NCI-H226 (cell line): ENCODE results near the gene TSC1.
"Not testable (repeated sequence)": the region's sequence is repeated elsewhere in the genome, so short reads cannot be mapped to it uniquely, and the experiment has no call there.

Source experiments
- DNase-seq: peaks from one replicate; pipeline ENCODE4 v3.0.0-alpha.2; 2015

Gene TSC1

DNA sequence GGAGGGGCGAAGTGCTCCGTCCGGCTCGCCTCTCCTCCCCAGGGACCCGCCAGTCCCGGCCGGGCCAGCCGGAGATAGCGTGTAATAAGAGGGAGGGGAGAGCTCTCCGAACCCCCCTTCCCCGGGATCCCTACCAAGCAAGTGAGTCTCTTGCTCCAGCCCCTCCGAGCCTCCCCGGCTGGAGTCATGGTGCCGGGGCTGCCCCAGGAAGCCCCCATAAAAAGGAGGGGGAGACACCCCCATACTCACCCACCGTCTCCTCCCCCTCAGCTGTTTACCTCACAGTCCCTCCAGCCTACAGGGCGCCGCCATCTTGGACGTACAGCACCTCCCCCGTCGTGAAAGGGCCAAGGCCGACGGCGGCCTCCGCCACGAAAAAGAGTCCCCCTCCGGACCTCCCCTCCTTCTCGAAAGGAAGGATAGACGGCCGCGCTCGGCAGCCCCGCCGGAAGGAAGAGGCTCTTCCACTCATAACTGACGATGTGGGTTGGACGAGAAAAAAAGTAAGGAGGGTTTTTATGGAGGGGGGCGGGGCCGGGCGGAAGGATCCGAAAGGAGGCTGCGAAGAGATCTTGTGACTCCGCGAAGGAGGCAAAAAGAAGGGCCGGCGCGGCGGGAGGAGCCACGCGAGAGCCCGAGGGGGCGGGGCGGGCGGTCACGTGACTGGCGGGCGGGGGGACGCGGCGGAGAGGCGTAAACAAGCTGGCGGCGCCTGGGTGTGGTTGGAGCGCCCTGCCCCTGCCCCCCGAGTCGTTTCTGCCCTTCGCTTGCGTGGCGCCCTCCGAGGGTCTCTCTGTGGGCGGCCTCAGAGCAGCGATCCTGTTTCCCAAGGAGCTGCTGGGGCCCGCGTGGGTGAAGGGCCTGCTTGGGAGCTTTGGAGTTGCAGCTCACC lies at the start of gene TSC1:
Gene TSC1, minus strand, starts transcription at position 323 of the 892 bp plus-strand sequence. CDS start 15,744 bp downstream, outside the sequence.
- peak; percentile 87 for DNase-seq

DNA sequence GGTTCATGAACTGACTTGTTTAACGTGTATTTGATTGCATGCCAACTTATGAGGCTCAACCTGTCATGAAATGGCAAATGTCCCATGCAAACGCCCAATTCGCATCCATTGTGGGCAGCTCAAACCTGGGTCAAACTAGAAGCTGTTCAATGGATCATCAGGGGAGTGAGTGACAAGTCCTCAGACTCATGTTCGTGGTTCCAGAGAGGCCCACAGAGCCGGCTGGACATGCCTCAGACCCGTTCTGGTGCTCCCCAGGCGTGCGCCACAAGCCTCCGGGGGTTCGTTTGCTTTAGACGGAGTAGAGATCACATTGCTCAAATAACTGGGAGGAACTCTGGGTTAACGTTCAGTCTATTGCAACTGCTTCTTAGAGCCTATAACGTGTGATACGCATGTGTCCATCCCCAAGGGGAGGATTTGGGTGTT lies 49.1 kb upstream of the TSC1 start:
- no peak for DNase-seq

DNA sequence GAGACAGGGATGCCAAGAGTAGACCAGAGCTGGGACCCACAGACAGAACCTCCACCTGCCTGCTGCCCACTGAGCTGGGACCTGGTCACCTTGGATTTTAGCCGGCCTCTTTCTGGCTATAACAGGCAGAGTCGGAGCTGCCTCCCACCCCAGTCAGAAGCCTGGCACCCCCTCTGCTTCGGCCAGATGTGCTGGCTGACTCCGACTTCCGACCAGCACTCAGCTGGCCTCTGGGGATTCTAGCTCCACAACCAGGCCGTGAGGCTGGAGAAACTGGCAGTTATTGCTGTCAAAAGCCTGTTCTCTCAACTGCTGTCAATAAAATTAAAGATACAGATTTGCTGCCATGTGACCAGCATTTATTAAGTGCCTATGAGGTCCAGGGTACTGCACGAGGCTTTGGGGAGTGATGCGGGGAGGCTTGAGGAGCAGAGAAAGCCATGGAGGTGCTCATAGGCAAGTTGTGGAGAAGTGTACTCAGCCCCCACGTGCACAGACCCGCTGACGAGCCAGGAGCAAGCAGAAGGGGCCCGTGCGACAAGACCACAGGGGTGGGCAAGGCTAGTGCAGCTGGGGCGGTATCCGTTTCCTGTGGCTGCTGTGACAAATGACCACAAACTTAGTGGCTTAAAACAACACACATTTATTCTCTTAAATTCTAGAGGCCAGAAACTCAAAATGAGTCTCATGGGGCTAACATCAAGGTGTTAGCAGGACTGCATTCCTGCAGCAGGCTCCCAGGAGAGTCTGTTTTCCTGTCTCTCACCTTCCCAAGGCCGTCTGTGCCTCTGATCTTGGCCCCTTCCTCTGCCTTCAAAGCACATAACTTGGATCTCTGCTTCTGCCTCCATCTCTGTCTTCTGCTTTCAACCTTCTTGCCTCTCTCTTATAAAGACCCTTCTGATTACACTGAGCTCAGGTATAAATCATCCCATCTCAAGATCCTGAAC lies 47.2 kb upstream of the TSC1 start:
- DNase-seq = no peak

DNA sequence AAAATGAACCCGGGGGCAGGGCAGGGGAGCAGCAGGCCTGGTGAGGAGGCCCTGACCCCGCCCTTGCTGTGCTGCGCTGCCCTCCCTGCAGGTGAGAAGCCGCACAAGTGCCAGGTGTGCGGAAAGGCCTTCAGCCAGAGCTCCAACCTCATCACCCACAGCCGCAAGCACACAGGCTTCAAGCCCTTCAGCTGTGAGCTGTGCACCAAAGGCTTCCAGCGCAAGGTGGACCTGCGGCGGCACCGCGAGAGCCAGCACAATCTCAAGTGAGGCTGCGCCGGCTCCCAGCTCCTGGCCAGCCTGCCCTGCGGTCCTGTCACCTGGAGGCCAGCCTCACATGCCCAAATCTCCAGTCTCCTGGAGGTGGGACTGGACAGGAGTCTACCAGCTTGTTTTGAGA lies 46.4 kb upstream of the TSC1 start:
- DNase-seq = no peak

DNA sequence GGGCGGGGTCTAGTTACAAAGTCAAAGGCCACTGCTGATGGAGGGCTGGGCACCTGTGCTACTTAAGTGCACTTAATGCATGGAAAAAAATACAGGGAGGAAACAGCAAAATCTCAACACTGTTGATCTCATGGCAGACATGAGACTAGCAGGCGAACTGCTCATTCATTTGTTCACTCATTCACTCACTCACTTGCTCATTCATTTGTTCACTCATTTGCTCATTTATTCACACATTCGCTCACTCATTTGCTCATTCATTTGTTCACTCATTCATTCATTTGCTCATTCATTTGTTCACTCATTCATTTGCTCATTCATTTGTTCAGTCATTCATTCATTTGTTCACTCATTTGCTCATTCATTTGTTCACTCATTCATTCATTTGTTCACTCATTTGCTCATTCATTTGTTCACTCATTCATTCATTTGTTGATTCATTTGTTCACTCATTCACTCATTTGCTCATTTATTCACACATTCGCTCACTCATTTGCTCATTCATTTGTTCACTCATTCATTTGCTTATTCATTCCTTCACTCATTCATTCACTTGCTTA lies 45.7 kb upstream of the TSC1 start:
- not testable (repeated sequence) for DNase-seq

DNA sequence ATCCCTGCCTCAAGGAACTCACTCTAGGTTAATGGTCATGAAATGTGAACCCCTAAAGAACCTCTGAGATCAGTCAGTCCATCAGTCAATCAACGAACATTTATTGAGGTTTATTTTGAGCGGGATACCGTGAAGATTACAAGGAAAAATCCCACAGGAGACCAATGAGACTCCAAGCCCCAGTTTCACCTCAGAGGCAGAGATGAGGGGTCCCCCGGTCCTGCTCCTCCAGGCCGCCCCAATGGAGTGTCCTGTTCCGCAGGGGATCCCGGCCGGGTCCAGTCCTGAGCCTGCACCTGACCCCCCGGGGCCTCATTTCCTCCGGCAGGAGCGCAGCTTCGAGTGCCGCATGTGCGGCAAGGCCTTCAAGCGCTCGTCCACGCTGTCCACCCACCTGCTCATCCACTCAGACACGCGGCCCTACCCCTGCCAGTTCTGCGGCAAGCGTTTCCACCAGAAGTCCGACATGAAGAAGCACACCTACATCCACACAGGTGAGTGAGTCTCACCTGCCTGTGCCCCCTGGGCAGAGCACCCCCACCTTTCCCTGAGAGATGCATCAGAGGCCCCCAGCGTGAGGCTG lies 45.1 kb upstream of the TSC1 start:
- DNase-seq = no peak

DNA sequence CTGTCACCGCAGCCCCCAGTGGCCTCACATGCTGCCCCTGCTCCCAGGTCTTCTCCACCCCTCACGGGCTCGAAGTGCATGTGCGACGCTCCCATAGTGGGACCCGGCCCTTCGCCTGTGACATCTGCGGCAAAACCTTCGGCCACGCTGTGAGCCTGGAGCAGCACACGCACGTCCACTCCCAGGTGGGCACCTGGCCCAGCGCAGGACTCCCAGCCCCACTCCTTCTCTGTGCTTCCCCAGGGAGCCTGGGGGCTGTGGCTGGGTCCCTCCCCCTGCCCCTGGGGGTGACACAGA lies 44.5 kb upstream of the TSC1 start:
- DNase-seq = no peak

DNA sequence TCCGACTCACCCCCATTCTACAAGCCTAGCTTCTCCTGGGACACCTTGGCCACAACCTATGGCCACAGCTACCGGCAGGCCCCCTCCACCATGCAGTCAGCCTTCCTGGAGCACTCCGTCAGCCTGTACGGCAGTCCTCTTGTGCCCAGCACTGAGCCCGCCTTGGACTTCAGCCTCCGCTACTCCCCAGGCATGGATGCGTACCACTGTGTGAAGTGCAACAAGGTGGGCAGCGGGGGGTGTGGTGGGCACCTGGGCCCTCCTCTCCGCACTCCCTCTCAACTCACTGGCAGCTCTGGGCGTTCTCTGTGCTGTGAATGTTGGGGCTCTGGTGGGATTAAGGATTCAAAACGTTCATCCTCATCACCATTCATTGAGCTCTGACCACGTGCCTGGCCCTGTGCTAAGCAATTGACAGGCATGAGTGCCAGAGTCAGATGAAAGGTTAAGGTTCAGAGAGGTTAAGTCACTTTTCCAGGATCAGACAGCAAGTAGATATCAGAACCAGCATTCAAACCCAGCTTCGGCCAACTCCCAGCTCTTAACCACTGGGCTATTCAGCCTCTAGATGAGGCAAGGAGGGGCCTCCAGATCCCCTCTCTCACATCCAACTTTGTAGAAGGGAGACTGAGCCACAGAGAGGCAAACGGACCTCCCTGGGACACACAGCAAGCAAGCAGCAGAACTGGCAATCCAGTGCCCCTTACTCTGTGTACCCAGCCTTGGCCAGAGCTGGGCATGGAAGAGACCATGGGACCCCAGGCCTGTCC lies 44.0 kb upstream of the TSC1 start:
- DNase-seq = no peak

DNA sequence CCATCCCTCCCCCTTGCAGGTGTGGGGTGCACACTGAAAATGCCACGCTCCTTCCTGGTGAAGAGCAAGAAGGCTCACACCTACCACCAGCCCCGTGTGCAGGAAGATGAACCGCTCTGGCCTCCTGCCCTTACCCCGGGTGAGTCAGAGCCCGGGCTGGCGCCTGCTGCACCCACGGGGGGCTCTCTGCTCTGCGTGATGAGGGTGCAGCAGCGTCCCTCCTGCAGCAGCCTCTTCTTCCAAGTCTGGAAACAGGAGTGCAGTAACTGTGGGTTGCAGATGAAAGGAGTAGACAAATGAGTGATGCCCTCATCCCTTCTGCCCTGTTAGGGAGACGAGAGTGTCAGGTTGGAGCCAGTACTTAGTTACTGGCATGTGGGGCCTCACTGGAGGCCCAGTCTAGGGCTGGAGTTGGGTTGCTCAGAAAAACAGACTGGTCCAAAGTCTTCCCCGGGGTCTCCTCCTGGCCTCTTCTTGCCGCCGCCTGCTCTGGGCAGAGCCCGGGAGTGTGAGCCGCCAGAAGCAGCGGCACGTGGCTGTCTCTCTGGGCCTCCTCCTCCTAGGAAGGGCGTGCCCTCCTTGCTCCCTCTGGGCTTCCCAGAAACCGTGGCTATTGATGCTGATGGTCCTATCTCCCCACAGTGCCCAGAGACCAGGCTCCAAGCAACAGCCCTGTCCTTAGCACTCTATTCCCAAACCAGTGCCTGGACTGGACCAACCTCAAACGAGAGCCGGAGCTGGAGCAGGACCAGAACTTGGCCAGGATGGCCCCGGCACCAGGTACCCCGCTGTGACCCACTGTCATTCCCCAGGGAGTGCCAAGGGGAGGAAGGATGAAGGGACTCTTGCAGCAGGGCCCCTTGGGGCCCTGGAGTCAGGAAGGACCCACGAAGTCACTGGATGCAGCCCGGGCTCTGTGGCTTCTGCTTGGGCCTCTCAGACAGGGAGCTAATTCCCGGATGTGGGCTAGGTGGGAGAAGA lies 42.5 kb upstream of the TSC1 start:
- DNase-seq = no peak

DNA sequence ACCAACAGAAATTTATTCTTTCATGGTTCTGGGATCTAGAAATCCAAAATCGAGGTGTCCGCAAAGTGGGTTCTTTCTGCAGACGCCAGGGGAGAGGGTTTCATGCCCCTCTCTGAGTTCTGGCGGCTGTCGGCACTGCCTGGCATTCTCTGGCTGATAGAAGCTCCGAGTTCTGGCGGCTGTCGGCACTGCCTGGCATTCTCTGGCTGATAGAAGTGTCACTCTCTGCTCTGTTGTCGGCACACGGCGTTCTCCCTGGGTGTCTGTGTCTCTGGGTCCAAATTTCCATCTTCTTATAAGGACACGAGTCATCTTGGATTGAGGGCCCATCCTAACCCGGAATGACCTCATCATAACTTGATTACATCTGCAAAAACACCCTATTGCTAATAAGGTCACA lies 41.7 kb upstream of the TSC1 start:
- no peak for DNase-seq

DNA sequence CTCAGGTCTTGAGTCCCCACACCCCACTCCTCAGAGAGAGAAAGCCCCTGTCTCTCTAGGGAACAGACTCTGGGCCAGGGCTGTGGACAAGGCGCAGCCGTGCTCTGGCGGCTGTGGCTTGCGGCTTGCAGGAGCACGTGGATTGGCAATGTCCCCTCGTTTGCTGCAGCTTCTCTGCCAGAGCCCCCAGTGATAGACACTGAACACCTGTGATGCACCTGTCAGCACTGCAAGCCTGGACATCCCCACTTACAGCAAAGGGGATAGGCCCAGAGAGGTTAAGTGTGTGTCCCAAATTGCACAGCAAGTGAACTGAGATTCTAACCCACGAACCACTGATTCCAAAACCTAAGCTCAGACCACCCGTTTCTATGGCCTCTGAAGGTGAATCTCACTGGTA lies 41.1 kb upstream of the TSC1 start:
- DNase-seq = no peak

DNA sequence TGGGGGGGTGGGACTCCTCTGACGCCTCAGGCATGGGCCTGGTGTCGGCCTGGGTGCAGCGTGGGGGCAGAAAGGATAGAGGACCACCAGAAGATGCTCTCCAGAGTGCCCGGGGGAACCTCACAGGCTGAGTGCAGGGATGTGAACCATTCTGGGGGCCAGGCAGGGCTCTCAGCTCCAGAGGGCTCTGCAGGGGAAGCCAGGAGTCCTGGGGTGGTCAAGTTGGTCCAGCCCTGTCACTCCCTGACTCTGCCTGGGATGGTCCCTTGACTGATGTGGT lies 40.6 kb upstream of the TSC1 start:
- no peak for DNase-seq

DNA sequence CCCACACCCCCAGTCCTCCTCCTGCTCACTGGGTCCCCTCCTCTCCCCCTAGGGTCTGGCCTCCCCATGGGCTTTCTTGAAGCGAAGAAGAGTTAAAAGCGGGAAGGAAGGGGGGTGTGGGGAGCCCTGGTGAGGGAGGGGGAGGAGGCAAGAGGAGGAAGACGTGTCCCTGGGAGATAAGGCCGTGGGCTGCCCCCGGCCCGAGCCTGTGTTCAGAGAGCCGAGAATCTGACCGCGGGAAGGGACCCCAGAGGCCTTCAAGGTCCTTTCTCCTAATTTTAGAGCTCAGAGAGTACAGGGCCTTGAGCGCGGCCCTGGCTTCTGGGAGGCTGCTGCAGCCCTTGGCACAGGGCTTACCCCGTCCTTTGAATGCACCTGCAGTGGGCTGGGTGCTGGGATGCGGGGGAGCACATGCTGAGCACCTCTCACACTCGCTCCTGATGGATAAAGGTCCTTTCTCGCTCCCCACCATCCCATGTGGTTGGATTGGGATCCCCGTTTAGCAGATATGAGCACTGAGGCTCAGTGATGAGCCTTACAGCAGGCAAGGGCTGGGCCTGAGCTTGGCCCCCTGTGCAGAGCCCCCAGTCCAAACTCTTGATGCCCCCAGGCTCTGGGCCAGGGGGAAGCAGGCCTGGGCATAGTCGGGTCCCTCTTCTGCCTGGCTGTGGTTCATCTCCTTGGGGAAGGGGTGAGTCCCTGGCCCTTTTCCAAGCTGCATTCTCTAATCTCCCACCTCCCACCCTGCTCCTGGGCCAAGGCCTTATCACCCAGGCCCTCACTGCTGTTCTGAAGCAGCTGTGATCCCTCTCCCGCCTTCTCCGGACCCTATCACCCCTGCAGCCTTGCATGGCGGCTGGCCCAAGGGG lies 40.0 kb upstream of the TSC1 start:
- DNase-seq = no peak

DNA sequence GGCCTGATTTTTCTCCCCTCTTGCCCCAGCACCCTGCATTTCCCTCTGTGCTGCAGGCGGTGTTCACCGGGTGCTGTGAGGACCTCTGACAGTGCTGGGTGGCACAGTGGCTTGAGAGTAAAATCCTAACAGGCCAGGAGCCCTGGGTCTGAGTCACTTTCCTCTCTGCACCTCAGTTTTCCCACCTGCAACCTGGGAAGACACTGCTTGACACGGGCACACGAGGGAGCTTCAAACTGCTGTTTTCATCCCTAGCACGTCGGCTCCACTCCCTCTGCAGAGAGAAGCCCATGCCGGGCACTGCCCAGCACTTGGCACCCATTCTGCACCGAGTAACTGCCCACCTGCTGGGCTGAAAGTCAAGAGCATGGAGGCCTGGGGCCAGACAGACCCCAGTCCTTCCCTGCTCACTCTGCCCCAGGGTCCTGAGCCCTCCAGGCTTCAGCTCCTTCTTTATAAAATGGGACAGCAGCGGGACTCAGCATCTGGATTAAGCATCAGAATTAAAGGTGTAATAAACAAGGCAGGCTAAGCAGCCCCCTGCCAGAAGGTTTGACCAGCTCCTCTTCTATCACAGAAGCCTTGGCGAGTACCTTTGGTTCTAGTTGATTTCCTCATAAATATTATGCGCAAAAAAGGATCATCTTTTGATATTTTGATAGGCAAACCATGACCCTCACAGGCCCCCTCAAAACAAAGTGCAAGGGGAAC lies 39.2 kb upstream of the TSC1 start:
- no peak for DNase-seq

DNA sequence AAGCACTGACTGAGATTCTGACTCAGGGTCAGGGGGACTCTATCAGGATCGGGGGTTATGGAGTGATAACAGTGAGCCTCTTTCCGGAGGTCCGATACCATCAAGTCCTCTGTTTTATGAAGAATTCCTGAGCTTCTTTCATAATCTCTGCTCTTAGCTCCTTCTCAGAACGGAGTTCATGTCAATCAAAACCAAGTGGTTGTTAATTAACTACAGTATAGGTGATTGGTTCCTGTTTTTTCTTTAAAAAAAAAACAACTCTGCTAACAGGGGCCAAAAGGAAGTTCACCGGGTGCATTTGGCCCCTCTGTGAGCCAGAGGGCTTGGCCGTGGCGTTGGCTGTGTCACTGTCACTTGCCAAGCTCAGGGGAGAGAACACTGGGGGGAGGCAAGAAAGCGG lies 38.0 kb upstream of the TSC1 start:
- DNase-seq = no peak

DNA sequence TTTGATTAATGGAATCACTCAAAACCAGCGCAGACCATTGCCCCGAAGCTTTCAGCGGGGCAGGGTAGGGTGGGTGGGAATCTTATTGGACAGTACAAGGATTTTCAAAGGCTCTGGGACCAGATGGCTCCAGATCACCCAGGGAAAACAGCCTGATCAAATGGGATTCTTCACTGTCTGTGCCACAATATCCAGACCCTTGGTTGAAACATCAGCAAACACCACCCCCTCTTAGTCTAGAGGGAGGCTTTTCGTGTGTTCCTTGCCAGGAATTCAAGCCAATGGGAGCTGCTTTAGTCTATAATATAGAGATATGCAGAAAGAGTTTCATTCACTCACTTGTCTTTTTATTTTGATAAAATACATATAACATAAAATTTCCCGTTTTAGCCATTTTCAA lies 35.7 kb upstream of the TSC1 start:
- no peak for DNase-seq

DNA sequence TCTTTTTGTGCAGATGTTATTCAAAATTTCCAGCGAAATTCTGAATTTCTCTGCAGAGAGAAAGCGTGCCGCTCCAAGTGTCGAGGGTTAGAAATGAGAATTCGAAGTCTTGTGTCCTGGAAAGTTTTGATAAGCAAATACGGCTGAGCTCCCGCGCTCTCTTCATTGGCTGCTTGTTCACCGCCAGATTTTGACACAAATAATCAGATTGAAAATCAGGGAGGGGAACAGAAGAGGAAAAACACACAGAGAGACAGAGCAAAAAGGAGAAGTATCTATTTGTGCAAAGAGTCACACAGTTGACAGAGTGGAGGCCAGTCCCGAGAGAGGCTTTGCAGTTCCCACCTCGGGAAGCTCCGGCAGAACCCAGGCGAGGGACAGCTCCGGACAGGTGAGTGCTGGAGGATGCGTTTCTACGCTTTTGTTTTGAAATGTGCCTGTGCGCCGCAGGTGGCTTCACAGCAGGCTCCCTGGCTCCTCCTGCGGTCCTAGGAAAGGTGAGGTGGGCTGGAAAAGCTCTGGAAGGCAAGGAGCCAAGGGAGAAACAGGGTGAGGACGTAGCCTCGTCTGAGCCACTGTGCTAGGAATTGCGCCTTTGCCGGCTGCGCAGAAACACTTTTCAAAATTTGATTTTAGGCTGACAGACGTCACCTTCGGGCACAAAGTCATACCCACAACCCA lies 34.2 kb upstream of the TSC1 start, which contains the start of gene GFI1B:
Gene GFI1B, plus strand, starts transcription at position 244 of the 681 bp plus-strand sequence. CDS start 7,985 bp downstream, outside the sequence.
- DNase-seq = no peak

DNA sequence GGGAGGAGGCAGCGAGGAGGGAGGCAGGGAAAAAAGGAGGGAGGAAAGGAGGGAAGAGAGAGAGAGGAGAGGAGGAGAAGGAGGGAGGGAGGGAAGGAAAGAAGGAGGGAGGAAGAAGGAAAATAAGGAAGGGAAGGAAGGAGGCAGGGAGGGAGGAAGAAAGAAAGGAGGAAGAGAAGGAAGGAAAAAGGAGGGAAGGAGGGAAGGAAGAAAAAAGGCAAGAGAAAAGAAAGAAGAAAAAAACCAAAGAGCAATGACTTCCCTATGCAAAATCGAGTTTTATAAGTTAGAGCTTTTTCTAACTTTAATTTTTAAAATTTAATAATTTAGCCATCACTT lies 33.7 kb upstream of the TSC1 start:
- no peak for DNase-seq

DNA sequence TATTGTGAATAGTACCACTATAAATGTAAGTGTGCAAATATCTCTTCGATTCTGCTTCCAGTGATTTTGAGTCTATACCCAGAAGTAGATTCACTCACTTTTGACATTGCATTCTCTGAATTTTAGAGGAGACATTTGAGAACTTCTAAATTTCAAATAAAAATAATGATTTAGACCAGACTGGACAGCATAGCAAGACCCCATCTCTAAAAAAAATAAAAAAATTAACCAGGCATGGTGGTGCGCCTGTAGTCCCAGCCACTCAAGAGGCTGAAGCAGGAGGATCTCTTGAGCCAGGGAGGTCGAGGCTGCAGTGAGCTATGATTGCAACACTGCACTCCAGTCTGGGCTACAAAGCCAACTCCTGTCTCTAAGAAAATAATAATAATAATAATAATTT lies 32.2 kb upstream of the TSC1 start:
- DNase-seq = no peak
